T-helper 2 cell treated with Interferon-gamma antibody and Interleukin-4, amounts not matched to agents 100 ng/mL and 5 ng/mL, for 36 hours (primary cell): ENCODE data around the gene ZNF792. TPM values are rescaled to one million over a fixed set of nuclear protein-coding genes. Genes with fewer than 3 reads are reported as not detected.
"Not testable (repeated sequence)": the region's sequence is repeated elsewhere in the genome, so short reads cannot be mapped to it uniquely, and the experiment has no call there.

Experiments used
- intact Hi-C: fragments of 100-400 bp; cut with micrococcal nuclease; formaldehyde crosslinking; loops from one replicate; pipeline ENCODE4 v1.15.1; 2023
- total RNA-seq: library from RNA; stranded (reverse); gene quantifications from 2 replicates; pipeline ENCODE4 v1.2.3, GENCODE V29; 2022

Gene ZNF792
- total RNA-seq, 1 donor from 2014 or later: 13.7 TPM

GRCh38 chr19:34999498-35000337, 35.7 kb upstream of the ZNF792 start, which contains the start of gene GRAMD1A:
Gene GRAMD1A, plus strand, starts transcription at chr19:35000323. Its CDS starts 156 bp downstream, at chr19:35000479.
- intact Hi-C loops: loop anchor here (5.0 kb wide), 1 partner anchor 37 kb away; the partner anchor contains the start of gene ZNF792

- intact Hi-C loops: no loop called here
Measured at GRCh38 chr19:34998777-34999497, 34.9 kb upstream of the ZNF792 start.

GRCh38 chr19:34998224-34998623, 34.2 kb upstream of the ZNF792 start:
- intact Hi-C loops: not testable (repeated sequence)

GRCh38 chr19:34997071-34997617, 33.1 kb upstream of the ZNF792 start:
- intact Hi-C loops: no loop called here

GRCh38 chr19:34995551-34995950, 31.5 kb upstream of the ZNF792 start:
- intact Hi-C loops: no loop called here

- intact Hi-C loops: no loop called here
Measured at GRCh38 chr19:34994643-34995541, 30.9 kb upstream of the ZNF792 start.

- intact Hi-C loops: no loop called here
Measured at GRCh38 chr19:34994286-34994642, 30.2 kb upstream of the ZNF792 start.

GRCh38 chr19:34992582-34992981, 28.6 kb upstream of the ZNF792 start:
- intact Hi-C loops: not testable (repeated sequence)

- intact Hi-C loops: no loop called here
Measured at GRCh38 chr19:34991542-34992333, 27.7 kb upstream of the ZNF792 start.

- intact Hi-C loops: no loop called here
Measured at GRCh38 chr19:34990578-34991192, 26.7 kb upstream of the ZNF792 start.

GRCh38 chr19:34989298-34989697, 25.3 kb upstream of the ZNF792 start:
- intact Hi-C loops: no loop called here

- intact Hi-C loops: no loop called here
Measured at GRCh38 chr19:34988119-34988518, 24.1 kb upstream of the ZNF792 start.

GRCh38 chr19:34985249-34986022, 21.4 kb upstream of the ZNF792 start:
- intact Hi-C loops: no loop called here

- intact Hi-C loops: no loop called here
Measured at GRCh38 chr19:34984287-34984686, 20.3 kb upstream of the ZNF792 start.

GRCh38 chr19:34983786-34984185, 19.8 kb upstream of the ZNF792 start:
- intact Hi-C loops: no loop called here

- intact Hi-C loops: no loop called here
Measured at GRCh38 chr19:34982275-34982674, 18.2 kb upstream of the ZNF792 start.

GRCh38 chr19:34979819-34980640, 16.0 kb upstream of the ZNF792 start:
- intact Hi-C loops: no loop called here

GRCh38 chr19:34976611-34977010, 12.6 kb upstream of the ZNF792 start:
- intact Hi-C loops: no loop called here
